HG03097 (cell line): ENCODE measurements around the gene HEBP1.
A peak's percentile ranks its signal among the peaks of the same experiment; 100 is the strongest.
"Not testable (repeated sequence)": the region's sequence is repeated elsewhere in the genome, so short reads cannot be mapped to it uniquely, and the experiment has no call there.

Experiments
- ATAC-seq: cut with Tn5 transposase; IDR thresholded peaks from one replicate; pipeline ENCODE4 v1.9.1; 2021; ENCODE audit not compliant: unreplicated experiment, low FRiP score

HEBP1 gene

GRCh38 chr12:12999959-13000615 is at the start of gene HEBP1:
Gene HEBP1, minus strand, starts transcription at chr12:13000265. Its CDS starts 151 bp downstream, at chr12:13000114.
- peak; percentile 65 for ATAC-seq

GRCh38 chr12:13049816-13050215 is 49.8 kb upstream of the HEBP1 start:
- ATAC-seq, result no peak

GRCh38 chr12:13046964-13047363 is 46.9 kb upstream of the HEBP1 start:
- peak; percentile 66 for ATAC-seq

- ATAC-seq, result no peak
Observed at GRCh38 chr12:13045816-13046215, 45.8 kb upstream of the HEBP1 start.

GRCh38 chr12:13044906-13045299 is 44.8 kb upstream of the HEBP1 start:
- no peak for ATAC-seq

GRCh38 chr12:13044002-13044905 is 44.2 kb upstream of the HEBP1 start, which contains the start of gene FAM234B:
Gene FAM234B, plus strand, starts transcription at chr12:13044381. Its CDS starts 23 bp downstream, at chr12:13044404.
- peak; percentile 78 for ATAC-seq

GRCh38 chr12:13042666-13043230 is 42.7 kb upstream of the HEBP1 start:
- no peak for ATAC-seq

GRCh38 chr12:13041224-13041623 is 41.2 kb upstream of the HEBP1 start:
- no peak for ATAC-seq

GRCh38 chr12:13039328-13039956 is 39.4 kb upstream of the HEBP1 start:
- no peak for ATAC-seq

GRCh38 chr12:13038491-13039161 is 38.6 kb upstream of the HEBP1 start:
- no peak for ATAC-seq

- ATAC-seq, result no peak
Observed at GRCh38 chr12:13036881-13037280, 36.8 kb upstream of the HEBP1 start.

GRCh38 chr12:13035335-13035734 is 35.3 kb upstream of the HEBP1 start:
- ATAC-seq, result not testable (repeated sequence)

GRCh38 chr12:13033476-13033875 is 33.4 kb upstream of the HEBP1 start:
- no peak for ATAC-seq

GRCh38 chr12:13032164-13032563 is 32.1 kb upstream of the HEBP1 start:
- ATAC-seq, result no peak

- ATAC-seq, result no peak
Observed at GRCh38 chr12:13030541-13031291, 30.7 kb upstream of the HEBP1 start.

- no peak for ATAC-seq
Observed at GRCh38 chr12:13028825-13029570, 28.9 kb upstream of the HEBP1 start.

GRCh38 chr12:13027508-13027907 is 27.4 kb upstream of the HEBP1 start:
- ATAC-seq, result no peak

GRCh38 chr12:13027032-13027431 is 27.0 kb upstream of the HEBP1 start:
- ATAC-seq, result no peak

GRCh38 chr12:13026286-13026685 is 26.2 kb upstream of the HEBP1 start:
- ATAC-seq, result no peak
